HepG2 (cell line): ENCODE data around the gene STK32C. TPM values are rescaled to one million over a fixed set of nuclear protein-coding genes. Genes with fewer than 3 reads are reported as not detected.

Experiments used
- ATAC-seq: fragments of 200-7000 bp; cut with Tn5 transposase; 3 replicates; pipeline ENCODE4 v1.9.1; 2020; ENCODE audit warnings: mild to moderate bottlenecking, moderate library complexity
- BruUV-seq: library from RNA; stranded (reverse); fragments of 400-500 nt; replicated peaks from 2 replicates; lab custom pipeline; 2021; lab: Mats Ljungman, UMichigan
- CTCF ChIA-PET: fragments of 300-600 bp; formaldehyde crosslinking; extraction: SDS; loops from one replicate; lab custom pipeline; 2021; ENCODE audit warnings: low total read pairs, inconsistent platforms, low intra/inter-chr PET ratio; lab: Yijun Ruan, JAX
- POLR2A ChIA-PET: fragments of 350-600 bp; sonication (Branson Sonifier 250); formaldehyde crosslinking; loops from one replicate; lab custom pipeline; 2020; ENCODE audit warnings: antibody characterized with exemption, inconsistent platforms; lab: Yijun Ruan, JAX
- DNase-seq: peaks from one replicate; pipeline ENCODE4 v3.0.0-alpha.2; 2015; ENCODE audit warnings: low spot score
- FAIRE-seq: peaks from 3 replicates; lab custom pipeline; 2011; peaks lifted over from hg19 to GRCh38; lab: Jason Lieb, UNC
- H2AFZ ChIP-seq: one replicate; pipeline ENCODE4 v1.6.1; 2011; ENCODE audit warnings: low read length, inconsistent platforms
- H3K27ac ChIP-seq: fragments of 300-600 bp; 3 replicates; pipeline ENCODE4 v1.8.0; 2011; ENCODE audit warnings: mixed run types, mild to moderate bottlenecking, mixed read lengths, low read length, inconsistent platforms; ENCODE audit not compliant: insufficient read depth; ENCODE audit errors: extremely low read length
- H3K27me3 ChIP-seq, 2 experiments: fragments of 200-600 bp in 1 of 2; 2 replicates in 1 of 2; 3 replicates in 1 of 2; pipeline versions ENCODE4 v1.6.0 to v1.8.0; 2011; ENCODE audit warnings: low read length in 2 of 2, mild to moderate bottlenecking in 2 of 2, moderate library complexity in 2 of 2, inconsistent platforms in 1 of 2; ENCODE audit not compliant: insufficient read depth in 2 of 2, control insufficient read depth in 1 of 2
- H3K36me3 ChIP-seq, 2 experiments: fragments of 200-600 bp in 1 of 2; replicated peaks in 1 of 2; 2 replicates in 1 of 2; 3 replicates in 1 of 2; pipeline versions ENCODE4 v1.5.1 to v1.8.0; 2011; ENCODE audit warnings: low read length in 2 of 2, inconsistent platforms in 1 of 2; ENCODE audit not compliant: insufficient read depth in 2 of 2, control insufficient read depth in 1 of 2
- H3K4me1 ChIP-seq: 2 replicates; pipeline ENCODE4 v1.5.1; 2012; ENCODE audit warnings: low read length, inconsistent platforms; ENCODE audit not compliant: insufficient read depth
- H3K4me2 ChIP-seq: 2 replicates; pipeline ENCODE4 v1.6.0; 2011; ENCODE audit warnings: low read depth, low read length, inconsistent platforms
- H3K4me3 ChIP-seq, 3 experiments: fragments of 200-600 bp in 1 of 3; sonication (generic), shearing (Covaris generic) in 1 of 3; replicated peaks in 1 of 3; 2 replicates each; pipeline ENCODE4 v1.5.1; 2011 to 2016; ENCODE audit warnings: low read length in 3 of 3, inconsistent platforms in 2 of 3, low read depth in 2 of 3, mild to moderate bottlenecking in 2 of 3, control low read depth in 1 of 3, mixed read lengths in 1 of 3; ENCODE audit not compliant: insufficient read depth in 1 of 3
- H3K79me2 ChIP-seq: one replicate; pipeline ENCODE4 v1.6.1; 2011; ENCODE audit warnings: low read length, inconsistent platforms; ENCODE audit not compliant: insufficient read depth
- H3K9ac ChIP-seq: 2 replicates; pipeline ENCODE4 v1.6.0; 2011; ENCODE audit warnings: mild to moderate bottlenecking, low read depth, low read length, inconsistent platforms; ENCODE audit not compliant: insufficient read depth
- H3K9me3 ChIP-seq: 2 replicates; pipeline ENCODE4 v1.5.1; 2012; ENCODE audit warnings: mild to moderate bottlenecking, low read length
- H4K20me1 ChIP-seq: 2 replicates; pipeline ENCODE4 v1.6.0; 2011; ENCODE audit warnings: inconsistent platforms, mild to moderate bottlenecking, low read length, moderate library complexity; ENCODE audit not compliant: insufficient read depth
- CEBPB ChIP-seq: IDR thresholded peaks from 2 replicates; pipeline ENCODE4 v1.6.1; 2011; ENCODE audit warnings: low read depth, low read length, improper control_type of control experiment, borderline replicate concordance
- KMT2A ChIP-seq: sonication (generic); formaldehyde crosslinking; IDR thresholded peaks from 2 replicates; pipeline ENCODE4 v1.4.0; 2020; ENCODE audit warnings: missing genetic modification reagents
- SETDB1 ChIP-seq: sonication (generic); formaldehyde crosslinking; IDR thresholded peaks from 2 replicates; pipeline ENCODE4 v1.5.1; 2020; ENCODE audit warnings: missing genetic modification reagents, mild to moderate bottlenecking, borderline replicate concordance
- SYNCRIP ChIP-seq: fragments of 200-400 bp; formaldehyde crosslinking; IDR thresholded peaks from 2 replicates; pipeline ENCODE4 v1.6.1; 2018; ENCODE audit warnings: mild to moderate bottlenecking, low read depth, low read length; ENCODE audit not compliant: insufficient read depth
- ZNF224 ChIP-seq: sonication (generic); formaldehyde crosslinking; IDR thresholded peaks from 2 replicates; pipeline ENCODE4 v1.5.0; 2020; ENCODE audit warnings: mild to moderate bottlenecking, missing genetic modification reagents
- ZNF761 ChIP-seq: sonication (generic); formaldehyde crosslinking; conservative IDR thresholded peaks from 2 replicates; pipeline ENCODE4 v1.4.0; 2020; ENCODE audit warnings: mild to moderate bottlenecking, missing genetic modification reagents
- WGBS: methylation state at CpG from one replicate; pipeline ENCODE4 v1.1.6; 2017; ENCODE audit warnings: low lambda C conversion rate; 5-methylcytosine and 5-hydroxymethylcytosine counted together
- in situ Hi-C: cut with HindIII; loops from 2 replicates; pipeline ENCODE4 v1.10.0; 2017; ENCODE audit warnings: low pct_unique_long_range_greater_than_20kb; ENCODE audit not compliant: extremely low pct_ligation_motif_present
- intact Hi-C: fragments of 100-400 bp; cut with micrococcal nuclease; formaldehyde crosslinking; loops from one replicate; pipeline ENCODE4 v1.10.0; 2022; ENCODE audit not compliant: unreplicated experiment
- polyA plus RNA-seq, 8 experiments: library from polyadenylated mRNA; depleted of rRNA in 3 of 8; stranded (reverse) in 7 of 8; unstranded in 1 of 8; fragments of >200 nt; fragmentation: Illumina TruSeq in 4 of 8; extraction: Trizol in 4 of 8; gene quantifications; 2 replicates each; pipeline versions ENCODE4 v1.2.1 to v1.2.3, GENCODE V29; 2011 to 2016; ENCODE audit warnings: low read depth in 4 of 8, missing spikeins in 1 of 8, mixed read lengths in 1 of 8; ENCODE audit not compliant: insufficient read depth in 1 of 8
- total RNA-seq, 5 experiments: library from RNA; depleted of rRNA; stranded (reverse); fragments of >200 nt; fragmentation: Illumina TruSeq; extraction: Trizol; gene quantifications; 2 replicates each; pipeline ENCODE4 v1.2.3, GENCODE V29; 2016; ENCODE audit warnings: low read depth in 1 of 5

Gene STK32C
- total and polyA plus RNA-seq, 2 of the 13 experiments (the other 11 are each of a cell fraction or from before 2014, with no cell fraction given): 10.9 to 19.4 TPM

GRCh38 chr10:132306343-132306685 is 1.4 kb downstream of the STK32C start (continued):
- no peak for TF ChIP-seq KMT2A (CRISPR knock-in tag)

GRCh38 chr10:132305654-132306342 is 2.0 kb downstream of the STK32C start:
- H3K27me3 ChIP-seq: peaks cover 0 to 12% of the 10 kb centered on the region in 2 experiments; a peak in 2 of 5 replicates
- ATAC-seq (no peak), FAIRE-seq (no peak), DNase-seq (no peak)
- H3K4me1 ChIP-seq: peaks cover 32% of the 10 kb centered on the region
- no peaks in the 10 kb centered on the region for H3K79me2 ChIP-seq
- H4K20me1 ChIP-seq: no peaks in the 10 kb centered on the region
- no TSS peak for BruUV-seq
- ChIA-PET POLR2A (no interaction called here), CTCF (no interaction called here)
- H3K27ac ChIP-seq: no peak overlapping the region
- 92% methylated on average over 22 of the region's 22 CpGs for WGBS
- H3K4me2 ChIP-seq: no peak overlapping the region
- no peaks in the 10 kb centered on the region for H3K36me3 ChIP-seq
- intact Hi-C loops: no loop called here
- in situ Hi-C loops: no loop called here
- no peak overlapping the region for H3K4me3 ChIP-seq
- H3K9me3 ChIP-seq: no peaks in the 10 kb centered on the region
- no peak overlapping the region for H3K9ac ChIP-seq
- TF ChIP-seq SETDB1 (CRISPR knock-in tag) (no peak), ZNF761 (CRISPR knock-in tag) (peak; percentile 99), ZNF224 (no peak)
- H2AFZ ChIP-seq: no peak overlapping the region

GRCh38 chr10:132304756-132305509 is 2.8 kb downstream of the STK32C start:
- Histone ChIP-seq H3K4me3 (no peak overlapping the region), H3K4me1 (peaks cover 24% of the 10 kb centered on the region), H4K20me1 (no peaks in the 10 kb centered on the region), H3K9ac (no peak overlapping the region), H3K27me3 (peaks cover 0 to 12% of the 10 kb centered on the region in 2 experiments; a peak in 2 of 5 replicates), H3K27ac (no peak overlapping the region), H2AFZ (no peak overlapping the region), H3K4me2 (no peak overlapping the region), H3K9me3 (no peaks in the 10 kb centered on the region), H3K36me3 (no peaks in the 10 kb centered on the region), H3K79me2 (no peaks in the 10 kb centered on the region)
- no peak for TF ChIP-seq SYNCRIP
- TF ChIP-seq CEBPB: peak; percentile 41; the same call in 1 of the 2 replicates
- WGBS: 93% methylated on average over 15 of the region's 21 CpGs
- ATAC-seq (no peak), FAIRE-seq (no peak), DNase-seq (no peak)
- ChIA-PET POLR2A (no interaction called here), CTCF (no interaction called here)
- BruUV-seq: no TSS peak
- intact Hi-C loops (no loop called here), in situ Hi-C loops (no loop called here)
